AG09309 (cell line): ENCODE results near the gene CEBPB.
A peak's percentile ranks its signal among the peaks of the same experiment; 100 is the strongest.
"Not testable (repeated sequence)": the region's sequence is repeated elsewhere in the genome, so short reads cannot be mapped to it uniquely, and the experiment has no call there.

Experiments used
- DNase-seq: peaks from one replicate; pipeline ENCODE4 v3.0.0-alpha.2; 2010; ENCODE audit warnings: low read depth
- H3K4me3 ChIP-seq: 2 replicates; pipeline ENCODE4 v1.5.1; 2011; ENCODE audit warnings: mild to moderate bottlenecking, low read depth, low read length, moderate library complexity; ENCODE audit not compliant: control insufficient read depth
- CTCF ChIP-seq: IDR thresholded peaks from 2 replicates; pipeline ENCODE4 v1.5.1; 2011; ENCODE audit warnings: mild to moderate bottlenecking, low read depth, low read length, inconsistent platforms; ENCODE audit not compliant: insufficient read depth, control insufficient read depth; ENCODE audit errors: missing control alignments

The CEBPB gene

GRCh38 chr20:50153500-50154377, 36.9 kb upstream of the CEBPB start, which contains the start of gene PEDS1:
PEDS1 (minus strand) TSS chr20:50153723; CDS start chr20:50153637, 86 bp downstream.
- peak within 1 kb of the TSS; percentile 97 for H3K4me3 ChIP-seq
- DNase-seq = peak; percentile 51
- TF ChIP-seq CTCF = no peak

- not testable (repeated sequence) for DNase-seq
These were observed 29.1 kb upstream of the CEBPB start for GRCh38 chr20:50161494-50161893.

GRCh38 chr20:50163570-50164317, 26.9 kb upstream of the CEBPB start:
- no peak for TF ChIP-seq CTCF
- no peak for DNase-seq
- no peak overlapping the region for H3K4me3 ChIP-seq

More at GRCh38 chr20:50161494-50161893, 29.1 kb upstream of the CEBPB start:
- H3K4me3 ChIP-seq = not testable (repeated sequence)

- DNase-seq = peak; percentile 99
- H3K4me3 ChIP-seq = peak overlapping the region; percentile 46
- TF ChIP-seq CTCF = no peak
These were observed 24.7 kb upstream of the CEBPB start for GRCh38 chr20:50165684-50166554.

- H3K4me3 ChIP-seq = no peak overlapping the region
- no peak for DNase-seq
- peak; percentile 95 for TF ChIP-seq CTCF
These were observed 21.3 kb upstream of the CEBPB start for GRCh38 chr20:50169329-50169823.

GRCh38 chr20:50170549-50171220, 19.9 kb upstream of the CEBPB start:
- no peak for TF ChIP-seq CTCF
- DNase-seq = no peak
- H3K4me3 ChIP-seq = no peak overlapping the region
